GM19035 (cell line): ENCODE results near the gene UBE2E1.
"Not testable (repeated sequence)": the region's sequence is repeated elsewhere in the genome, so short reads cannot be mapped to it uniquely, and the experiment has no call there.

ENCODE experiments used
- ATAC-seq: cut with Tn5 transposase; IDR thresholded peaks from one replicate; pipeline ENCODE4 v1.9.1; 2021; ENCODE audit not compliant: unreplicated experiment

Gene UBE2E1

GRCh38 chr3:23915537-23916108 lies 109.9 kb downstream of the UBE2E1 start:
- ATAC-seq = no peak

- peak; percentile 47 for ATAC-seq
Observed at GRCh38 chr3:23916152-23916885, 110.6 kb downstream of the UBE2E1 start.

- ATAC-seq = peak; percentile 94
Observed at GRCh38 chr3:23916886-23917678, 111.3 kb downstream of the UBE2E1 start, which contains the start of the genes NKIRAS1 and RPL15. NKIRAS1 (minus strand) TSS chr3:23916990; CDS start chr3:23910904, 6,086 bp downstream. RPL15 (plus strand) TSS chr3:23917132; CDS start chr3:23917860, 728 bp downstream.

GRCh38 chr3:23917679-23918303 lies 112.0 kb downstream of the UBE2E1 start:
- not testable (repeated sequence) for ATAC-seq

GRCh38 chr3:23918331-23918730 lies 112.6 kb downstream of the UBE2E1 start:
- not testable (repeated sequence) for ATAC-seq

- no peak for ATAC-seq
Observed at GRCh38 chr3:23919628-23920027, 113.9 kb downstream of the UBE2E1 start.

- no peak for ATAC-seq
Observed at GRCh38 chr3:23920151-23920655, 114.4 kb downstream of the UBE2E1 start.

- no peak for ATAC-seq
Observed at GRCh38 chr3:23921052-23921511, 115.3 kb downstream of the UBE2E1 start.

- no peak for ATAC-seq
Observed at GRCh38 chr3:23923786-23924185, 118.0 kb downstream of the UBE2E1 start.

- no peak for ATAC-seq
Observed at GRCh38 chr3:23926246-23926645, 120.5 kb downstream of the UBE2E1 start.

- no peak for ATAC-seq
Observed at GRCh38 chr3:23926736-23927135, 121.0 kb downstream of the UBE2E1 start.

- ATAC-seq = no peak
Observed at GRCh38 chr3:23928524-23928923, 122.8 kb downstream of the UBE2E1 start.

GRCh38 chr3:23931597-23931996 lies 125.8 kb downstream of the UBE2E1 start:
- no peak for ATAC-seq

- ATAC-seq = no peak
Observed at GRCh38 chr3:23932571-23932970, 126.8 kb downstream of the UBE2E1 start.

GRCh38 chr3:23934253-23934652 lies 128.5 kb downstream of the UBE2E1 start:
- ATAC-seq = no peak

GRCh38 chr3:23937296-23937695 lies 131.5 kb downstream of the UBE2E1 start:
- no peak for ATAC-seq

- no peak for ATAC-seq
Observed at GRCh38 chr3:23938688-23939087, 132.9 kb downstream of the UBE2E1 start.

- no peak for ATAC-seq
Observed at GRCh38 chr3:23940775-23941174, 135.0 kb downstream of the UBE2E1 start.
